ENCODE results near the gene DLX4.

The DLX4 gene, protein sequence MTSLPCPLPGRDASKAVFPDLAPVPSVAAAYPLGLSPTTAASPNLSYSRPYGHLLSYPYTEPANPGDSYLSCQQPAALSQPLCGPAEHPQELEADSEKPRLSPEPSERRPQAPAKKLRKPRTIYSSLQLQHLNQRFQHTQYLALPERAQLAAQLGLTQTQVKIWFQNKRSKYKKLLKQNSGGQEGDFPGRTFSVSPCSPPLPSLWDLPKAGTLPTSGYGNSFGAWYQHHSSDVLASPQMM

DNA sequence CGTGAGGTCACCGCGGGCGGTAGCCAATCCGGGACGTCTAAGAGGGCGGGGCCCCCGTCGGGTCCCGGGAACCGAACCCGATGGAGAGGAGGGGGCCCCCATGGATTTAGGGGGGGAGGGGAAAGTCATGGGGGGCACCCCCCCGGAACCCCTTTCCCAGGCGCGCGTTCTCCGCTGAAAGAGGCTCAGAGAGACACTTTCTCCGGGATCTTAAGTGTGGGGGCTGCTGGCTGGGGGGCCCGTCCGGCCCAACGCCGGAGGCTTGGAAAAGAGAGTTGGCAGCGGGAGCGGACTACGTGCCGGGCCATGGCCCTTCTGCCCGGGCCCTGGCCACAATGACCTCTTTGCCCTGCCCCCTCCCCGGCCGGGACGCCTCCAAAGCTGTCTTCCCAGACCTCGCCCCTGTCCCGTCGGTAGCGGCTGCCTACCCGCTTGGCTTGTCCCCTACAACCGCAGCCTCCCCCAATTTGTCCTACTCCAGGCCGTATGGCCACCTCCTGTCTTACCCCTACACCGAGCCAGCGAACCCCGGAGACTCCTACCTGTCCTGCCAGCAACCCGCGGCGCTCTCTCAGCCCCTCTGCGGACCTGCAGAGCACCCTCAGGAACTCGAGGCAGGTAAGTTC is at the start of gene DLX4:
DLX4 (plus strand) TSS at position 57 of the 626 bp plus-strand sequence; CDS start at position 336, 279 bp downstream.
- Histone ChIP-seq H3K9ac (ENCODE audit: low read length) (no peak within 1 kb of the TSS), H3K36me3 (ENCODE audit: control insufficient read depth, insufficient read depth, low read length, severe bottlenecking) (no peaks in the 10 kb centered on the region), H3K4me3 (ENCODE audit: low read length) (peak within 1 kb of the TSS; percentile 77), H3K9me3 (ENCODE audit: control insufficient read depth, low read length) (peaks cover 3% of the 10 kb centered on the region), H3K4me1 (ENCODE audit: control insufficient read depth, insufficient read depth, low read length) (peaks cover 12% of the 10 kb centered on the region), H3K27me3 (replicated peaks; ENCODE audit: control insufficient read depth, insufficient read depth, low read length) (peaks cover 81% of the 10 kb centered on the region)
- peak; percentile 36 for DNase-seq (ENCODE audit: low read depth)

DNA sequence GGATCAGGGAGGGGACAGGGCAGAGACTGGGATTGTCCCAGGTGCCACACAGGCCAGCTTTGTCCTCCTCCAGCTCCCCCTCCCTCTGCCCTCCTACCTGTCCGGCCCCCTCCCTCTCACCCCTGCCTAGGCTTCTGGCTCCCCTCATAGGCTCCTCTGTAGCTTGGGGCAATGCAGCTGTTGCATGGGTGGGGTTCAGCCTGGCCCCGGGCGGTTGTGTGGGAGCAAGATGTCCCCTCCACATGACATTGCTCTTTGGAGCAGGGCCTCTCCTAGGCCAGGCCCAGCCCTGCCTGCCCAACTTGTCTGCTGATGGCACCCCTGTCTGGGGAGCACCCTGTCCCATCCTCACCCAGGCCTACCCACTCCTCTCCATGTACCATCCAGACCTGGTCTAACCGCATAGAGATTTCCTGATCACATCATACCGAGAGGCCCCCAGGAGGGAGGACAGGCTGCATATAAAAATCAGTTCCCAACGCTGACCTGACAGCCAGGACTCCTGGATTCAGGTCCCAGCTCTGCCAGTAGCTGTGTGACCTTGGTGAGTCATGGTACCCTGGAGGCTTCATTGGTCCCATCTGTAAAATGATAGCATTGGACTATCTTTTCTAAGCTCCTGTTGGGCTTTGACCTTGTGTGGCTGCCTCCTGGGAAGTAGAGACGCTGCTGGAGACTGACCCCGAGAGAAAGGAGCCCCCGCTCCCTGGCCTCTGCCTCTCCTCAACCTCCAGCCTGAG is 48.8 kb upstream of the DLX4 start:
- no peak overlapping the region for H3K4me3 ChIP-seq (ENCODE audit: low read length)
- no peak overlapping the region for H3K9ac ChIP-seq (ENCODE audit: low read length)
- no peak for DNase-seq (ENCODE audit: low read depth)
- no peaks in the 10 kb centered on the region for H3K9me3 ChIP-seq (ENCODE audit: control insufficient read depth, low read length)
- H3K4me1 ChIP-seq (ENCODE audit: control insufficient read depth, insufficient read depth, low read length), result no peaks in the 10 kb centered on the region
- no peaks in the 10 kb centered on the region for H3K36me3 ChIP-seq (ENCODE audit: control insufficient read depth, insufficient read depth, low read length, severe bottlenecking)
- peaks cover 18% of the 10 kb centered on the region for H3K27me3 ChIP-seq (replicated peaks; ENCODE audit: control insufficient read depth, insufficient read depth, low read length)

DNA sequence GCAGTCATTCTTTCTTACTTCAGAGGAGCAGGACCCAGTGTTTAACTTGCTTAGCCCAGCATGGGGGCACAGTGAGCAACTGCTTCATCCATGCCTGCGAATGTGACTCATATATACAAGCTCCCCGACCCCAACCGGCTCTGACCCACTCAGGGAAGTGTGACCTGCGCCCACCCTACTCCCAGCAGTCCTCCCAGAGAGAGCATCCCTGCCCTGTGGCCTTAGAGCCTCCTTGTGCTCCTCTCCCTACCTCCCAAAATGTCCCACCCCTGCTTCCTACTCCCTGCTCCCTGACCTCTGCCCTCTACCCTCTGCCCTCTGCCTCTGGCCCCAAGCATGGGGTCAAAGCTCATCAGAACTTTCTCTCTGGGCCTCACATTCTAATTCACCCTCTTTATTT is 46.9 kb upstream of the DLX4 start:
- no peak overlapping the region for H3K9ac ChIP-seq (ENCODE audit: low read length)
- H3K36me3 ChIP-seq (ENCODE audit: control insufficient read depth, insufficient read depth, low read length, severe bottlenecking), result no peaks in the 10 kb centered on the region

DNA sequence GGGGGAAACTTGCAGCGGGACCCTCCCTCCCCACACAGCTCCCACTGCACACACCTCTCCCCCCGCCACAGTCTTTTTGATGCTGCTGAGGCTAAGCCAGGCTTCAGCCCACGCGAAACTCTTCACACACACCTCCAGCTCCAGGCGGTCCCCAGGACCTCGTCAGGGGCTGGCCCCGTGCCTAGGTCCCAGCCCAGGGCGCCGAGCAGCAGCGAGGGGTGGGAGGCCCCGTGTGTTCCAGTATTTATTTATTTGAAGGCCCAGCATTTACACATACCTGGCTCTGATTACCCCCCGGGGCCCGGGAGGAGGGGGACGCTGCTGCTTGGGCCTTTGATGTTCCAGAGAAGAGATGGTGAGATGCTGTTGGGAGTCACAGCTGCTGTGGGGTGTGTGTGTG is 44.9 kb upstream of the DLX4 start:
- Histone ChIP-seq H3K9me3 (ENCODE audit: control insufficient read depth, low read length) (no peaks in the 10 kb centered on the region), H3K9ac (ENCODE audit: low read length) (no peak overlapping the region), H3K4me1 (ENCODE audit: control insufficient read depth, insufficient read depth, low read length) (peaks cover 35% of the 10 kb centered on the region), H3K4me3 (ENCODE audit: low read length) (no peak overlapping the region), H3K27me3 (replicated peaks; ENCODE audit: control insufficient read depth, insufficient read depth, low read length) (peaks cover 8% of the 10 kb centered on the region), H3K36me3 (ENCODE audit: control insufficient read depth, insufficient read depth, low read length, severe bottlenecking) (no peaks in the 10 kb centered on the region)
- no peak for DNase-seq (ENCODE audit: low read depth)

More for the DNA sequence above, 46.9 kb upstream of the DLX4 start:
- no peak for DNase-seq (ENCODE audit: low read depth)
- Histone ChIP-seq H3K9me3 (ENCODE audit: control insufficient read depth, low read length) (no peaks in the 10 kb centered on the region), H3K4me1 (ENCODE audit: control insufficient read depth, insufficient read depth, low read length) (peaks cover 17% of the 10 kb centered on the region), H3K27me3 (replicated peaks; ENCODE audit: control insufficient read depth, insufficient read depth, low read length) (peaks cover 8% of the 10 kb centered on the region), H3K4me3 (ENCODE audit: low read length) (no peak overlapping the region)

DNA sequence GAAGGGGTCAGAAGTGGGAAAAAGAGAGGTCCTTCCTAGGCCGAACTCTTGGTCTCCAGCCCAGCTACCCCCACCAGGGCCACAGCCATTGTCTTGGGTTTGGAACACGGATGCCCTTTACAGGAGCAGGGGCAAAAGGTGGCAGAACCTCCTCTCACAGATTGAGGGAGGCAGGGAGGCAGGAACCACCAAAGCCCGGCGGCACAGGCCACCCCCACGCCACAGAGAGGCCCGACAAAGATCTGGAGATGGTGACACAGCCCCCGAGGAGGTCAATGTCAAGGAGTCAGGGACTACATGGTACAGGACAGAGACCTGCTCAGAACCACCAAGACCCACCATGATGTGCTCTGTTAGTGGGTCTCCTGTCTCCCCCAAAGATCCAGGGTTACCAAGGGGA is 44.4 kb upstream of the DLX4 start:
- peaks cover 8% of the 10 kb centered on the region for H3K27me3 ChIP-seq (replicated peaks; ENCODE audit: control insufficient read depth, insufficient read depth, low read length)
- peaks cover 35% of the 10 kb centered on the region for H3K4me1 ChIP-seq (ENCODE audit: control insufficient read depth, insufficient read depth, low read length)
- no peak overlapping the region for H3K4me3 ChIP-seq (ENCODE audit: low read length)
- no peak for DNase-seq (ENCODE audit: low read depth)
- H3K36me3 ChIP-seq (ENCODE audit: control insufficient read depth, insufficient read depth, low read length, severe bottlenecking), result no peaks in the 10 kb centered on the region
- no peaks in the 10 kb centered on the region for H3K9me3 ChIP-seq (ENCODE audit: control insufficient read depth, low read length)
- H3K9ac ChIP-seq (ENCODE audit: low read length), result no peak overlapping the region

DNA sequence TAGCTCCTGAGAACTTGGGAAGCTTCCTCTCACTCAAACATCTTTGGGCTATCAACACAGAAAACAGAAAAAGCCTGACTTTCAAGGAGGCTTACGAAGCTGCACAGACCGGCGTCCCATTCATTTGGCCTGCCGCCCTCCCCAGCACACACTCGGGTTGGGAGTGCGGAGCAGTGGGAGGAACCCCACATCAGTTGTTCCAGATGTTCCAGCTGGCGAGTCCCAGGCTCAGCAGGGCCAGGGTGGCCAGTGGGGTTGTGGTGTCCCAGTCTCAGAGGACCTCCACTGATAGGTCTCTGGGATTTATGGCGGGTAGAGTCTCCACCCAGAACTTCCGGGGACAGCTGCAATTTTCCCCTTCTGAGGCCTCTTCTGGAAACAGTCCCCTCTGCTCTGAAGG is 43.1 kb upstream of the DLX4 start:
- no peaks in the 10 kb centered on the region for H3K9me3 ChIP-seq (ENCODE audit: control insufficient read depth, low read length)
- no peak for DNase-seq (ENCODE audit: low read depth)
- H3K4me1 ChIP-seq (ENCODE audit: control insufficient read depth, insufficient read depth, low read length), result peaks cover 35% of the 10 kb centered on the region
- peak overlapping the region; percentile 8 for H3K9ac ChIP-seq (ENCODE audit: low read length)
- H3K4me3 ChIP-seq (ENCODE audit: low read length), result peak overlapping the region; percentile 62
- H3K36me3 ChIP-seq (ENCODE audit: control insufficient read depth, insufficient read depth, low read length, severe bottlenecking), result no peaks in the 10 kb centered on the region
- peaks cover 8% of the 10 kb centered on the region for H3K27me3 ChIP-seq (replicated peaks; ENCODE audit: control insufficient read depth, insufficient read depth, low read length)

DNA sequence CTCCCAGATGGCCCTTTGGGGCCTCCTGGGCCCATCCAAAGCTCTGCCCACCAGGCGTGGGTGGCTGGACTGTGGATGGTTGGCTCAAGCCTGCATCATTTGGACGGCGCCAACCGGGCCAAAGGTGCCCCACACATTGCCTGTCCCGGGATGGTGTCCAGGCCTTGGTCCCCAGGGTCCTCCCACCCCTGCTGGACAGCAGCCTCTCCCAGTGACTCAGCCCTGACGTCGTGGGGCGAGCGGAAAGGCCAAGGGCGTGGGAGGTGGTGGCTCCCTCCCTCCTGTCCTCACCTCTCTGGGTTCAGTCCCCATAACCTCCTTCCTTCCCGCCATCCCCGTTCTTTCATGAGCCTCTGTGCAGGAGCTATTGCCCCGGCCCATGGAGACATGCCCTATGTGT is 42.1 kb upstream of the DLX4 start:
- H3K36me3 ChIP-seq (ENCODE audit: control insufficient read depth, insufficient read depth, low read length, severe bottlenecking), result no peaks in the 10 kb centered on the region
- H3K4me3 ChIP-seq (ENCODE audit: low read length), result peak overlapping the region; percentile 62
- H3K27me3 ChIP-seq (replicated peaks; ENCODE audit: control insufficient read depth, insufficient read depth, low read length), result peaks cover 8% of the 10 kb centered on the region
- DNase-seq (ENCODE audit: low read depth), result no peak
- peaks cover 35% of the 10 kb centered on the region for H3K4me1 ChIP-seq (ENCODE audit: control insufficient read depth, insufficient read depth, low read length)
- no peaks in the 10 kb centered on the region for H3K9me3 ChIP-seq (ENCODE audit: control insufficient read depth, low read length)
- H3K9ac ChIP-seq (ENCODE audit: low read length), result no peak overlapping the region

DNA sequence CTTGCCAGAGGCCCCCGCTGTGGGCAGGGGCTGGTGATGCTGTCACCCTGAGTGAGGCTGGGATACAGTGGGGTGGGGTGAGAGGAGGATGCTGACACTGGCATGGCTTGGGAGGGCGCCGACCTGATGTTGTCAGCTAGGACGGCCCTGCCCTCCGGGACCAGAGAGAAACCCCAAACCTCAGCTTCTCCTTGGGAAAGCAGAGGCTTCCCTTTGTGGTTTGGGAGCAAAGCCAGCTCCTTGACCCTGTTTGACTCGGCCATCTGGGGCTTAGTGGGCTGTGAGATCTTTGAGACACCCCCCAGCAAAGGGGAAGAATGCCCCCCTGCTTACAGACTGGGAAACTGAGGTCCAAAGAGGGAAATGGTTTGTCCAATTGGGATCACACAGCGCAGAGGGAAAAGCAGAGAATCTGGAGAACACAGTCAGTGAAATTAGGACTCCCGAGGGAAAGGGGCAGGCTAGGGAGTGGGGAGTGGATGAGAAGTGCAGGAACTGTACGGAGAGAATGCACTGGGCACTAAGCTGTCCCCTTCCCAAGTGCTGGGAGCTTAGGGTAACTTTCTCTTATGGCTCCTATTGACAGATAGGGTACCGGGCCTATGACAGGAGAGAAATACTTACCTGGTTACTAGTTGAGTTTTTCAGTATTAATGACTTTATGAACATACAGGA is 40.7 kb upstream of the DLX4 start:
- Histone ChIP-seq H3K9ac (ENCODE audit: low read length) (no peak overlapping the region), H3K4me1 (ENCODE audit: control insufficient read depth, insufficient read depth, low read length) (peaks cover 35% of the 10 kb centered on the region), H3K9me3 (ENCODE audit: control insufficient read depth, low read length) (no peaks in the 10 kb centered on the region), H3K27me3 (replicated peaks; ENCODE audit: control insufficient read depth, insufficient read depth, low read length) (no peaks in the 10 kb centered on the region), H3K4me3 (ENCODE audit: low read length) (no peak overlapping the region), H3K36me3 (ENCODE audit: control insufficient read depth, insufficient read depth, low read length, severe bottlenecking) (no peaks in the 10 kb centered on the region)
- no peak for DNase-seq (ENCODE audit: low read depth)

DNA sequence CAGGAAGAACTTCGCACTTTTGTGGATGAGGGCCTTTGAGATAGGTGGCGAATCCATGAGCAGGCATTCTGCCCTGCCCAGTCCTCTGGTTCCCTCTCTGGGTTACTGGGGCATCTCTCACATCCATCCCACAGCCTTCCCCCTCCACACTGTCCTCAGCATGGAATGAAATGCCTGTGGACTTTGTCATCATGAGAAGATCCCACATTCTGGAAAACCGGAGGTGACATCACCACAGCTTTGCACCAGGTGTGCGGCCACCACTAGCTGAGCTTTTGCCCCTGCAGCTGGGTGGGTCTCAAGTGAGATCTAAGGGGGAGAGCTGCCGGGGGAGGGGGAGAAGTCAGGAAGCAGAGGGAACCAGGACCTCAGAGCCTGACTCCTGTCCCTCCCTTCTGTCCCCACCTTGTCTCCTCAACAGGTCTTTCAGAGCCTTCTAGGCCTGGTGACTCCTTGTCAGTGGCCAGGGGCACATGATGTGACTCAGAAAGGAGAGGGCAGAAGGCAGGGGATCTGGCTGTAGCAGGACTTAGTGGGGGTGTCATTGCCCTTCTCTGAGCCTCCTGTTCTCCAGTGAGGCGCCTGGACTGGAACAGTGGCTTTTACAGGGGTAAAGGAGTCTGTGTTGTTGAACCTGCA is 40.0 kb upstream of the DLX4 start:
- no peaks in the 10 kb centered on the region for H3K27me3 ChIP-seq (replicated peaks; ENCODE audit: control insufficient read depth, insufficient read depth, low read length)
- H3K9me3 ChIP-seq (ENCODE audit: control insufficient read depth, low read length), result no peaks in the 10 kb centered on the region
- DNase-seq (ENCODE audit: low read depth), result no peak
- H3K4me1 ChIP-seq (ENCODE audit: control insufficient read depth, insufficient read depth, low read length), result peaks cover 35% of the 10 kb centered on the region
- no peak overlapping the region for H3K4me3 ChIP-seq (ENCODE audit: low read length)
- H3K9ac ChIP-seq (ENCODE audit: low read length), result no peak overlapping the region
- no peaks in the 10 kb centered on the region for H3K36me3 ChIP-seq (ENCODE audit: control insufficient read depth, insufficient read depth, low read length, severe bottlenecking)

DNA sequence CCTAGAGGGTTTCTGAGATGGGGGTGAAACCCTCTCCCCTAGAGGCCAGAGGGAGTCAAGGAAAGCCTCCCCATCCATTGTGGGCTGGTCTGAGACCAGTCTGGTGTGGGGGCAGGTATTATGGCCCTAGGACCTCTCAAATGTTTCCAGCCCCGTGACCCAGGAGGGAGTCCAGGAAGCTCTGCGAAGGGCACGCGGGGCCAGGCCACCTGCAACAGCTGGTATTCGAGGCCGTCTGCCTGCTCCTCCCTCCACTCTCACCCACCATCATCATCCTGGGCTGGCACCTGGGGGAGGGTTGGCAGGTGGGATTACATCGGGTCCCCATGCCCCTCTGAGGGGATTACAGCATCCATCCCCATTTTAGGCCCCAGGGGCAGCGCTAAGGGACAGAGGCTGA is 38.1 kb upstream of the DLX4 start:
- no peaks in the 10 kb centered on the region for H3K27me3 ChIP-seq (replicated peaks; ENCODE audit: control insufficient read depth, insufficient read depth, low read length)
- no peaks in the 10 kb centered on the region for H3K36me3 ChIP-seq (ENCODE audit: control insufficient read depth, insufficient read depth, low read length, severe bottlenecking)
- H3K9ac ChIP-seq (ENCODE audit: low read length), result no peak overlapping the region
- no peak overlapping the region for H3K4me3 ChIP-seq (ENCODE audit: low read length)
- no peaks in the 10 kb centered on the region for H3K9me3 ChIP-seq (ENCODE audit: control insufficient read depth, low read length)
- DNase-seq (ENCODE audit: low read depth), result no peak
- peaks cover 30% of the 10 kb centered on the region for H3K4me1 ChIP-seq (ENCODE audit: control insufficient read depth, insufficient read depth, low read length)
